ENCODE measurements around the gene CTR9. TPM values are rescaled to one million over a fixed set of nuclear protein-coding genes. Genes with fewer than 3 reads are reported as not detected.

CTR9 gene
- total and polyA plus RNA-seq, 2 experiments from 2014 or later, result 29.0 to 32.7 TPM

DNA sequence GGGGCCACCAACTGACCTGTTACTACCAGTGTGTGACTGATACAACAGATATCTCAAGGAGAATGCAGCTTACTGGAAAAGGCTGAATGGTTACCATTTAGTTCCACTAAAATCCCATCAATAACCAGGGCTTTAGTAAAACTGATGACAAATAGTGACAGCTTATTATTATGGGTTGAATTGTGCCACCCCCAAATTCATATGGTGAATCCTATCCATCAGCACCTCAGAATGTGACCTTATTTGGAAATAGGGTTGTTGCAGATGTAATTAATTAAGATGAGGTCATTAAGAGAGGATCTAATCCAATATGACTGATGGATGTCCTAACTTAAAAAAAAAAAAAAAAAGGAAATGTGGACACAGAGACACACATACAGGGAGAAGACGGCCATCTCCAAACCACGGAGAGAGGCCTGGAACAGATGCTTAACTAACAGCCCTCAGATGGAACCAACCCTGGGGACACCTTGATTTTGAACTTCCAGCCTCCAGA lies 30.1 kb upstream of the CTR9 start:
- H4K20me1 ChIP-seq (replicated peaks; ENCODE audit: insufficient read depth), result no peaks in the 10 kb centered on the region
- Mint-ChIP-seq H3K36me3 (ENCODE audit: low read depth) (no peaks in the 10 kb centered on the region; the same call in 2 of the 3 replicates), H3K4me1 (peaks cover 2% of the 10 kb centered on the region; the same call in 1 of the 3 replicates), H3K4me3 (no peak overlapping the region), H3K9me3 (no peaks in the 10 kb centered on the region), H3K27ac (no peak overlapping the region), H3K27me3 (ENCODE audit: insufficient read depth, low read depth, poor library complexity) (peaks cover 4% of the 10 kb centered on the region)
- H3K27me3 ChIP-seq (ENCODE audit: insufficient read depth), result no peaks in the 10 kb centered on the region
- no peak overlapping the region for H3K4me3 ChIP-seq
- no peak for DNase-seq (ENCODE audit: low spot score)
- no peak for ATAC-seq
- H2AFZ ChIP-seq, result no peak overlapping the region
- H3K79me2 ChIP-seq (replicated peaks; ENCODE audit: insufficient read depth), result no peaks in the 10 kb centered on the region
- no peaks in the 10 kb centered on the region for H3K4me1 ChIP-seq (ENCODE audit: insufficient read depth)
- no peak overlapping the region for H3K27ac ChIP-seq (ENCODE audit: low read depth)
- H3K4me2 ChIP-seq, result no peak overlapping the region
- H3K9me2 ChIP-seq (ENCODE audit: insufficient read depth), result 0 out of 2 replicates have a peak, but pooled peaks cover 8% of the 10 kb centered on the region
- no peak for TF ChIP-seq CREB1 (CRISPR knock-in tag; IDR thresholded peaks at IDR 0.05; ENCODE audit: low read depth)
- no peak for TF ChIP-seq JUNB (IDR thresholded peaks at IDR 0.05; ENCODE audit: unreplicated experiment)
- no peak for TF ChIP-seq EZH2phosphoT487 (IDR thresholded peaks at IDR 0.05; ENCODE audit: unreplicated experiment)
- TF ChIP-seq, protein P1, sequence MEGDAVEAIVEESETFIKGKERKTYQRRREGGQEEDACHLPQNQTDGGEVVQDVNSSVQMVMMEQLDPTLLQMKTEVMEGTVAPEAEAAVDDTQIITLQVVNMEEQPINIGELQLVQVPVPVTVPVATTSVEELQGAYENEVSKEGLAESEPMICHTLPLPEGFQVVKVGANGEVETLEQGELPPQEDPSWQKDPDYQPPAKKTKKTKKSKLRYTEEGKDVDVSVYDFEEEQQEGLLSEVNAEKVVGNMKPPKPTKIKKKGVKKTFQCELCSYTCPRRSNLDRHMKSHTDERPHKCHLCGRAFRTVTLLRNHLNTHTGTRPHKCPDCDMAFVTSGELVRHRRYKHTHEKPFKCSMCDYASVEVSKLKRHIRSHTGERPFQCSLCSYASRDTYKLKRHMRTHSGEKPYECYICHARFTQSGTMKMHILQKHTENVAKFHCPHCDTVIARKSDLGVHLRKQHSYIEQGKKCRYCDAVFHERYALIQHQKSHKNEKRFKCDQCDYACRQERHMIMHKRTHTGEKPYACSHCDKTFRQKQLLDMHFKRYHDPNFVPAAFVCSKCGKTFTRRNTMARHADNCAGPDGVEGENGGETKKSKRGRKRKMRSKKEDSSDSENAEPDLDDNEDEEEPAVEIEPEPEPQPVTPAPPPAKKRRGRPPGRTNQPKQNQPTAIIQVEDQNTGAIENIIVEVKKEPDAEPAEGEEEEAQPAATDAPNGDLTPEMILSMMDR (conservative IDR thresholded peaks at IDR 0.05; ENCODE audit: low read depth in 2 of 2), result no peak
- TF ChIP-seq REST (IDR thresholded peaks at IDR 0.05; ENCODE audit: unreplicated experiment), result no peak
- no peak for TF ChIP-seq POLR2AphosphoS5 (IDR thresholded peaks at IDR 0.05; ENCODE audit: low read depth)
- no peak for TF ChIP-seq ZNF331 (CRISPR knock-in tag; IDR thresholded peaks at IDR 0.05; ENCODE audit: low read depth)
- no peak for TF ChIP-seq STAT1 (IDR thresholded peaks at IDR 0.05; ENCODE audit: unreplicated experiment)
- H3F3A ChIP-seq (replicated peaks; ENCODE audit: low read depth), result no peaks in the 10 kb centered on the region
- no peaks in the 10 kb centered on the region for H3K36me3 ChIP-seq (ENCODE audit: insufficient read depth)

GRCh38 chr11:10722307-10722706 lies 28.7 kb upstream of the CTR9 start:
- H3K27ac Mint-ChIP-seq, result no peak overlapping the region
- H4K20me1 ChIP-seq (replicated peaks; ENCODE audit: insufficient read depth), result no peaks in the 10 kb centered on the region
- no peak overlapping the region for H3K4me3 ChIP-seq
- no peak overlapping the region for H2AFZ ChIP-seq
- H3K27me3 Mint-ChIP-seq (ENCODE audit: insufficient read depth, low read depth, poor library complexity), result peaks cover 4% of the 10 kb centered on the region
- H3K27me3 ChIP-seq (ENCODE audit: insufficient read depth), result no peaks in the 10 kb centered on the region
- no peaks in the 10 kb centered on the region for H3K4me1 Mint-ChIP-seq
- no peaks in the 10 kb centered on the region for H3K9me3 Mint-ChIP-seq
- H3K9me2 ChIP-seq (ENCODE audit: insufficient read depth), result 0 out of 2 replicates have a peak, but pooled peaks cover 8% of the 10 kb centered on the region
- no peaks in the 10 kb centered on the region for H3K4me1 ChIP-seq (ENCODE audit: insufficient read depth)
- H3K4me2 ChIP-seq, result no peak overlapping the region
- H3K27ac ChIP-seq (ENCODE audit: low read depth), result no peak overlapping the region
- no peak overlapping the region for H3K4me3 Mint-ChIP-seq
- H3K79me2 ChIP-seq (replicated peaks; ENCODE audit: insufficient read depth), result no peaks in the 10 kb centered on the region
- no peak for ATAC-seq
- H3F3A ChIP-seq (replicated peaks; ENCODE audit: low read depth), result no peaks in the 10 kb centered on the region
- DNase-seq (ENCODE audit: low spot score), result no peak
- no peaks in the 10 kb centered on the region; the same call in 2 of the 3 replicates for H3K36me3 Mint-ChIP-seq (ENCODE audit: low read depth)
- no peaks in the 10 kb centered on the region for H3K36me3 ChIP-seq (ENCODE audit: insufficient read depth)
- no peak for TF ChIP-seq POLR2AphosphoS5 (IDR thresholded peaks at IDR 0.05; ENCODE audit: low read depth)
- TF ChIP-seq, protein P2, sequence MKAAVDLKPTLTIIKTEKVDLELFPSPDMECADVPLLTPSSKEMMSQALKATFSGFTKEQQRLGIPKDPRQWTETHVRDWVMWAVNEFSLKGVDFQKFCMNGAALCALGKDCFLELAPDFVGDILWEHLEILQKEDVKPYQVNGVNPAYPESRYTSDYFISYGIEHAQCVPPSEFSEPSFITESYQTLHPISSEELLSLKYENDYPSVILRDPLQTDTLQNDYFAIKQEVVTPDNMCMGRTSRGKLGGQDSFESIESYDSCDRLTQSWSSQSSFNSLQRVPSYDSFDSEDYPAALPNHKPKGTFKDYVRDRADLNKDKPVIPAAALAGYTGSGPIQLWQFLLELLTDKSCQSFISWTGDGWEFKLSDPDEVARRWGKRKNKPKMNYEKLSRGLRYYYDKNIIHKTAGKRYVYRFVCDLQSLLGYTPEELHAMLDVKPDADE (IDR thresholded peaks at IDR 0.05), result no peak
- TF ChIP-seq ZNF114 (CRISPR knock-in tag; IDR thresholded peaks at IDR 0.05), result no peak
- TF ChIP-seq EZH2phosphoT487 (IDR thresholded peaks at IDR 0.05; ENCODE audit: unreplicated experiment), result no peak
- no peak for TF ChIP-seq JUNB (IDR thresholded peaks at IDR 0.05; ENCODE audit: unreplicated experiment)
- TF ChIP-seq, protein P1 (conservative IDR thresholded peaks at IDR 0.05; ENCODE audit: low read depth in 2 of 2), result no peak
- no peak for TF ChIP-seq REST (IDR thresholded peaks at IDR 0.05; ENCODE audit: unreplicated experiment)
- no peak for TF ChIP-seq ZNF331 (CRISPR knock-in tag; IDR thresholded peaks at IDR 0.05; ENCODE audit: low read depth)

All from GM23338 (cell line).